Measurements from ENCODE around the gene RPS6KB2. TPM values are rescaled to one million over a fixed set of nuclear protein-coding genes. Genes with fewer than 3 reads are reported as not detected.

RPS6KB2 gene
- total and polyA plus RNA-seq, 10 donors, result 39.5 to 95.0 (median 55.3) TPM

DNA sequence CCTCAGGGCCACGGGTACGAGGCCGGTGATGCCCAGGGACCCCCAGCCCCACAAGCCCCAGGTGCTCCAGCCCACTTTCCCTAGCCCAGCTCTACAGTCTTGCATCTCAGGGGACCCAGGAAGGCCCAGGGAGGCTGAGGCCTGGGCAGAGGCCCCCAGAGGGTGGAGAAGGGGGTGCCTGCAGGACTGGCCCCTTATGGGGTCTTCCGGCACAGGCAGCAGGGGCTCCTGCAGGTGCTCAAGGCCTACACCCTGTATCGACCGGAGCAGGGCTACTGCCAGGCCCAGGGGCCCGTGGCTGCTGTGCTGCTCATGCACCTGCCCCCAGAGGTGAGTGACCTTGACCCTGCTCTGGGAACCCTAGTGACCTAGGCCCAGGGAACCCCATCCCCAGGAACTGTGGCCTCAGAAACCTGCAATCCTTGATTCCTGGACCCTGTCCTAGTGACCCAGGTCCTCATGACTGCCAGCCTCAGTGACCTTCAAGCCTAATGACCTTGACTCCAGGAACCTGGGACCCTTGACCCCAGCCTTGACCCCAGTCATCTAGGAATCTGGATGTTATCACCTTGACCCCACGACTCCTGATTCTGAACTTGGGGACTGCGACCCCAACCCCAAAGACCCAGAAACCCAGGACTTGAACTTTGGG, 22.5 kb upstream of the RPS6KB2 start:
- Histone ChIP-seq H3K27me3 (replicated peaks in 1 of 7) (peaks cover 0 to 21% (median 0%) of the 10 kb centered on the region in 7 donors), H3K4me1 (peaks cover 43 to 95% (median 87%) of the 10 kb centered on the region in 6 donors), H3K36me3 (peaks cover 0 to 50% (median 6%) of the 10 kb centered on the region in 6 donors), H3K27ac (peak overlapping the region; percentile 66 to 99 (median 96)), H3K4me3 (peak overlapping the region in 7 of 8 donors; percentile 69 to 91 (median 75)), H3K9me3 (no peaks in the 10 kb centered on the region)
- WGBS, 5 donors, result 79 to 96% (median 88%) methylated on average over 2 to 9 of the region's 9 CpGs
- TF ChIP-seq POLR2AphosphoS5 (IDR thresholded peaks at IDR 0.05), result no peak
- DNase-seq, result peak; percentile 79
- intact Hi-C loops (cut with DNase I; ENCODE audit: low total_unique reads), result no loop called here

DNA sequence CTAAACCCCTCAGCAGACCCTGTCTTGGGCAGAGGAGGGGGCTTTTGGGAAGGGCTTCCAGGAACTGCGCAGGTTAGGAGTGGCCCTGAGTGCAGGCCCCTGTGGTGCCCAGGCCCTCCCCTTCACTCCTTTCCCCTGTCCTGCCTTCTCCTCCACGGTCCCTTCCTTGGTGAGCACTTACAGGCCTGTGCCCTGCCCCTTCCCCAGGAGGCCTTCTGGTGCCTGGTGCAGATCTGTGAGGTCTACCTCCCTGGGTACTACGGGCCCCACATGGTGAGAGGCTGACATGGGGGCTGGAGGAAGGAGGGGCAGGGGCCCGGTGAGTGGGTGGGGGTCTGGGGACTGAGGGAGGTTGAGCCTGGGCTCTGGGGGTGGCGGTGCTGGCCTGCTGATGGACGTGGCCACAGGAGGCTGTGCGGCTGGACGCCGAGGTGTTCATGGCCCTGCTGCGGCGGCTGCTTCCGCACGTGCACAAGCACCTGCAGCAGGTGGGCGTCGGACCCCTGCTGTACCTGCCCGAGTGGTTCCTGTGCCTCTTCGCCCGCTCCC, 21.8 kb upstream of the RPS6KB2 start:
- 77 to 83% (median 80%) methylated on average over 4 to 18 of the region's 18 CpGs for WGBS, 5 donors
- peaks cover 0 to 50% (median 6%) of the 10 kb centered on the region in 6 donors for H3K36me3 ChIP-seq
- TF ChIP-seq, protein P1, sequence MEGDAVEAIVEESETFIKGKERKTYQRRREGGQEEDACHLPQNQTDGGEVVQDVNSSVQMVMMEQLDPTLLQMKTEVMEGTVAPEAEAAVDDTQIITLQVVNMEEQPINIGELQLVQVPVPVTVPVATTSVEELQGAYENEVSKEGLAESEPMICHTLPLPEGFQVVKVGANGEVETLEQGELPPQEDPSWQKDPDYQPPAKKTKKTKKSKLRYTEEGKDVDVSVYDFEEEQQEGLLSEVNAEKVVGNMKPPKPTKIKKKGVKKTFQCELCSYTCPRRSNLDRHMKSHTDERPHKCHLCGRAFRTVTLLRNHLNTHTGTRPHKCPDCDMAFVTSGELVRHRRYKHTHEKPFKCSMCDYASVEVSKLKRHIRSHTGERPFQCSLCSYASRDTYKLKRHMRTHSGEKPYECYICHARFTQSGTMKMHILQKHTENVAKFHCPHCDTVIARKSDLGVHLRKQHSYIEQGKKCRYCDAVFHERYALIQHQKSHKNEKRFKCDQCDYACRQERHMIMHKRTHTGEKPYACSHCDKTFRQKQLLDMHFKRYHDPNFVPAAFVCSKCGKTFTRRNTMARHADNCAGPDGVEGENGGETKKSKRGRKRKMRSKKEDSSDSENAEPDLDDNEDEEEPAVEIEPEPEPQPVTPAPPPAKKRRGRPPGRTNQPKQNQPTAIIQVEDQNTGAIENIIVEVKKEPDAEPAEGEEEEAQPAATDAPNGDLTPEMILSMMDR (IDR thresholded peaks at IDR 0.05 in 8 of 11, conservative IDR thresholded peaks at IDR 0.05 in 3 of 11), result no peak
- TF ChIP-seq POLR2A (IDR thresholded peaks at IDR 0.05) (no peak), POLR2AphosphoS5 (IDR thresholded peaks at IDR 0.05) (peak in 1 of 3 donors; percentile 56)

DNA sequence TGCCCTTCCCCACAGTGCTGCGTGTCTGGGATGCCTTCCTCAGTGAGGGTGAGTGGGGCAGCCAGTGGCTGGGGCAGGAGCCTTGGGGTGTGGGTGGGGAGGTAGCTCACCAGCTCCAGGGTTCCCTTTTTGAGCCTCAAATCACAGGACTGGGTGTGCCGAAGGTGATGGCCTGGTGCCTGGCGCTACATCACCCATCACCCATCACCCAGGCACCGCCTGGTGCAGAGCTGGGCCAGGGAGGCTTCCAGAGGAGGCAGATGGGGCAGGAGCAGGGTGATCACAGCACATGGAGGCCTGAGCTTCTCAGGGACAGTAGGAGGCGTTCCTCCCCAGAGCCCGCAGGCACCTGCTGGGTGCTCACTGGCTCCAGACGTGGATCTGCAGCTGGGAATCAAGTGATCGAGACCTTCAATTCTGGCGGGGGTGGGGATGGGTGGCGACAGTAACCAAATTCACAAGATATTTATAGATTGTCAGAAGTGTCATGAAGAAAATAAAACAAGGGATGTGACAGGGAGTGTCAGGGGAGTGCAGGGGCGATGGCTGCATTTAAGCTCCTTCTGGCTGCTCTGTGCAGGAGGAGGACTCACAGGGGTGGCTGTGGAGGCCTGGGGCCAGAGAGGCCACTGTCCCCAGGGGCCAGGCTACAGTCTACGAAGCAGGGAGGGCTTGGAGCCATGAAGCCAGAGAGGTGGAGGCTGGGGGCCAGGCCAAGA, 21.2 kb upstream of the RPS6KB2 start:
- Histone ChIP-seq H3K4me3 (peak overlapping the region in 6 of 8 donors; percentile 10 to 75 (median 22)), H3K36me3 (peaks cover 0 to 50% (median 6%) of the 10 kb centered on the region in 6 donors), H3K27ac (peak overlapping the region; percentile 66 to 99 (median 96)), H3K9me3 (no peaks in the 10 kb centered on the region), H3K27me3 (replicated peaks in 1 of 7) (peaks cover 0 to 29% (median 0%) of the 10 kb centered on the region in 7 donors), H3K4me1 (peaks cover 46 to 100% (median 93%) of the 10 kb centered on the region in 6 donors)
- TF ChIP-seq, protein P1 (IDR thresholded peaks at IDR 0.05 in 8 of 11, conservative IDR thresholded peaks at IDR 0.05 in 3 of 11), result no peak
- TF ChIP-seq POLR2A (IDR thresholded peaks at IDR 0.05), result no peak
- TF ChIP-seq POLR2AphosphoS5 (IDR thresholded peaks at IDR 0.05), result peak; percentile 13 to 48 (median 45)
- peak; percentile 83 for DNase-seq
- intact Hi-C loops (cut with DNase I; ENCODE audit: low total_unique reads), result no loop called here
- 37 to 58% (median 44%) methylated on average over 8 to 12 of the region's 12 CpGs for WGBS, 5 donors

More for the DNA sequence above, 21.8 kb upstream of the RPS6KB2 start:
- peak overlapping the region; percentile 66 to 99 (median 96) for H3K27ac ChIP-seq
- peaks cover 0 to 28% (median 0%) of the 10 kb centered on the region in 7 donors for H3K27me3 ChIP-seq (replicated peaks in 1 of 7)
- no peaks in the 10 kb centered on the region for H3K9me3 ChIP-seq
- intact Hi-C loops (cut with DNase I; ENCODE audit: low total_unique reads), result no loop called here
- DNase-seq, result no peak
- peak overlapping the region in 6 of 8 donors; percentile 10 to 75 (median 22) for H3K4me3 ChIP-seq
- peaks cover 46 to 97% (median 89%) of the 10 kb centered on the region in 6 donors for H3K4me1 ChIP-seq

DNA sequence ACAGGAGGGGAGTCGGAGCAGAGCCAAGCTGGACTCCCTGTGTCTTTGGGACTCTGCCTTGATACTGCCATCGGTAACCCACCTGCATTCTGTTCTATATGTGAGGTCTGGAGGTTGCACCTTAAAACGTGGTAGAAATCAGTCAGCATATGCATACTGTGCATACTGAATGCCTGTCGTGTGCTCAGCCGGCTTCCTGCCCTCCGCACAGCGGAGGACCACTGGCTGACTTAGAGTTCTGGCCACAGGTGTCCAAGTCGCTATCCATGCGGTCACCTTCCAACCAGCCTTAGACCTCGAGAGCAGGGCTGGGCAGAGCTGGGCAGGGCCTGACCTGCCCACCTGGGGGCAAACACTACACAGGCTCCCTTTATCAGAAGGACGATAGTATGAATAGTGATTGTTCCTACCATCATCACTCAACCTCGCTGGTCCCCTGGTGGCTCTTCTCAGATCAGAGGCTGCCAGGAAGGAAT, 20.6 kb upstream of the RPS6KB2 start:
- H3K4me1 ChIP-seq, result peaks cover 46 to 100% (median 93%) of the 10 kb centered on the region in 6 donors
- H3K4me3 ChIP-seq, result peak overlapping the region in 4 of 8 donors; percentile 18 to 75 (median 32)
- peaks cover 0 to 34% (median 0%) of the 10 kb centered on the region in 7 donors for H3K27me3 ChIP-seq (replicated peaks in 1 of 7)
- H3K27ac ChIP-seq, result peak overlapping the region; percentile 65 to 99 (median 96)
- H3K9me3 ChIP-seq, result no peaks in the 10 kb centered on the region
- no peak for TF ChIP-seq POLR2AphosphoS5 (IDR thresholded peaks at IDR 0.05)
- TF ChIP-seq POLR2A (IDR thresholded peaks at IDR 0.05), result no peak
- TF ChIP-seq, protein P1 (IDR thresholded peaks at IDR 0.05 in 8 of 11, conservative IDR thresholded peaks at IDR 0.05 in 3 of 11), result no peak
- WGBS, 5 donors, result 55 to 70% (median 66%) methylated on average over 11 to 12 of the region's 12 CpGs
- no peak for DNase-seq
- intact Hi-C loops (cut with DNase I; ENCODE audit: low total_unique reads), result no loop called here
- H3K36me3 ChIP-seq, result peaks cover 0 to 50% (median 6%) of the 10 kb centered on the region in 6 donors

All from spleen (tissue), 11 donors.